HepG2 (cell line): ENCODE results near the gene MBNL3. TPM values are rescaled to one million over a fixed set of nuclear protein-coding genes. Genes with fewer than 3 reads are reported as not detected.

Source experiments
- ATAC-seq: fragments of 200-7000 bp; cut with Tn5 transposase; 3 replicates; pipeline ENCODE4 v1.9.1; 2020; ENCODE audit warnings: mild to moderate bottlenecking, moderate library complexity
- BruUV-seq: library from RNA; stranded (reverse); fragments of 400-500 nt; replicated peaks from 2 replicates; lab custom pipeline; 2021; lab: Mats Ljungman, UMichigan
- CTCF ChIA-PET: fragments of 300-600 bp; formaldehyde crosslinking; extraction: SDS; loops from one replicate; lab custom pipeline; 2021; ENCODE audit warnings: low total read pairs, inconsistent platforms, low intra/inter-chr PET ratio; lab: Yijun Ruan, JAX
- POLR2A ChIA-PET: fragments of 350-600 bp; sonication (Branson Sonifier 250); formaldehyde crosslinking; loops from one replicate; lab custom pipeline; 2020; ENCODE audit warnings: antibody characterized with exemption, inconsistent platforms; lab: Yijun Ruan, JAX
- DNase-seq: peaks from one replicate; pipeline ENCODE4 v3.0.0-alpha.2; 2015; ENCODE audit warnings: low spot score
- FAIRE-seq: peaks from 3 replicates; lab custom pipeline; 2011; peaks lifted over from hg19 to GRCh38; lab: Jason Lieb, UNC
- H2AFZ ChIP-seq: one replicate; pipeline ENCODE4 v1.6.1; 2011; ENCODE audit warnings: low read length, inconsistent platforms
- H3K27ac ChIP-seq: fragments of 300-600 bp; 3 replicates; pipeline ENCODE4 v1.8.0; 2011; ENCODE audit warnings: mixed run types, mild to moderate bottlenecking, mixed read lengths, low read length, inconsistent platforms; ENCODE audit not compliant: insufficient read depth; ENCODE audit errors: extremely low read length
- H3K27me3 ChIP-seq, 2 experiments: fragments of 200-600 bp in 1 of 2; 2 replicates in 1 of 2; 3 replicates in 1 of 2; pipeline versions ENCODE4 v1.6.0 to v1.8.0; 2011; ENCODE audit warnings: low read length in 2 of 2, mild to moderate bottlenecking in 2 of 2, moderate library complexity in 2 of 2, inconsistent platforms in 1 of 2; ENCODE audit not compliant: insufficient read depth in 2 of 2, control insufficient read depth in 1 of 2
- H3K36me3 ChIP-seq, 2 experiments: fragments of 200-600 bp in 1 of 2; replicated peaks in 1 of 2; 2 replicates in 1 of 2; 3 replicates in 1 of 2; pipeline versions ENCODE4 v1.5.1 to v1.8.0; 2011; ENCODE audit warnings: low read length in 2 of 2, inconsistent platforms in 1 of 2; ENCODE audit not compliant: insufficient read depth in 2 of 2, control insufficient read depth in 1 of 2
- H3K4me1 ChIP-seq: 2 replicates; pipeline ENCODE4 v1.5.1; 2012; ENCODE audit warnings: low read length, inconsistent platforms; ENCODE audit not compliant: insufficient read depth
- H3K4me2 ChIP-seq: 2 replicates; pipeline ENCODE4 v1.6.0; 2011; ENCODE audit warnings: low read depth, low read length, inconsistent platforms
- H3K4me3 ChIP-seq, 3 experiments: fragments of 200-600 bp in 1 of 3; sonication (generic), shearing (Covaris generic) in 1 of 3; replicated peaks in 1 of 3; 2 replicates each; pipeline ENCODE4 v1.5.1; 2011 to 2016; ENCODE audit warnings: low read length in 3 of 3, inconsistent platforms in 2 of 3, low read depth in 2 of 3, mild to moderate bottlenecking in 2 of 3, control low read depth in 1 of 3, mixed read lengths in 1 of 3; ENCODE audit not compliant: insufficient read depth in 1 of 3
- H3K79me2 ChIP-seq: one replicate; pipeline ENCODE4 v1.6.1; 2011; ENCODE audit warnings: low read length, inconsistent platforms; ENCODE audit not compliant: insufficient read depth
- H3K9ac ChIP-seq: 2 replicates; pipeline ENCODE4 v1.6.0; 2011; ENCODE audit warnings: mild to moderate bottlenecking, low read depth, low read length, inconsistent platforms; ENCODE audit not compliant: insufficient read depth
- H3K9me3 ChIP-seq: 2 replicates; pipeline ENCODE4 v1.5.1; 2012; ENCODE audit warnings: mild to moderate bottlenecking, low read length
- H4K20me1 ChIP-seq: 2 replicates; pipeline ENCODE4 v1.6.0; 2011; ENCODE audit warnings: inconsistent platforms, mild to moderate bottlenecking, low read length, moderate library complexity; ENCODE audit not compliant: insufficient read depth
- ARID3A ChIP-seq: IDR thresholded peaks from 2 replicates; pipeline ENCODE4 v1.6.1; 2012; ENCODE audit warnings: low read depth, low read length, improper control_type of control experiment
- ATF3 ChIP-seq: sonication (generic); formaldehyde crosslinking; IDR thresholded peaks from 2 replicates; pipeline ENCODE4 v1.4.0; 2020; ENCODE audit warnings: missing genetic modification reagents
- ELF3 ChIP-seq: IDR thresholded peaks from 2 replicates; pipeline ENCODE4 v1.6.1; 2016; ENCODE audit warnings: missing genetic modification reagents, missing compliant biosample characterization
- FOXA3 ChIP-seq: IDR thresholded peaks from 2 replicates; pipeline ENCODE4 v1.6.1; 2016; ENCODE audit warnings: missing genetic modification reagents, missing compliant biosample characterization
- FOXP1 ChIP-seq, 2 experiments: fragments of 450-650 bp in 1 of 2; IDR thresholded peaks; 2 replicates each; pipeline ENCODE4 v1.6.1; 2017 to 2018; ENCODE audit warnings: antibody characterized with exemption in 1 of 2
- FOXP4 ChIP-seq: sonication (generic); formaldehyde crosslinking; IDR thresholded peaks from 2 replicates; pipeline ENCODE4 v1.4.0; 2020; ENCODE audit warnings: missing genetic modification reagents
- GPBP1L1 ChIP-seq: sonication (generic); formaldehyde crosslinking; IDR thresholded peaks from 2 replicates; pipeline ENCODE4 v1.5.0; 2020; ENCODE audit warnings: mild to moderate bottlenecking, missing genetic modification reagents
- HNF4A ChIP-seq: sonication (generic); formaldehyde crosslinking; IDR thresholded peaks from 2 replicates; pipeline ENCODE4 v1.4.0; 2020; ENCODE audit warnings: missing genetic modification reagents
- IRF2 ChIP-seq: IDR thresholded peaks from 2 replicates; pipeline ENCODE4 v1.6.1; 2018; ENCODE audit warnings: missing genetic modification reagents, missing compliant biosample characterization
- JUND ChIP-seq: sonication (generic); formaldehyde crosslinking; IDR thresholded peaks from 2 replicates; pipeline ENCODE4 v1.8.0; 2022; ENCODE audit warnings: mild to moderate bottlenecking, missing genetic modification reagents
- NCOR1 ChIP-seq: fragments of 200-600 bp; sonication (generic); IDR thresholded peaks from 2 replicates; pipeline ENCODE4 v1.7.0; 2017; ENCODE audit warnings: antibody characterized with exemption, low read length, borderline replicate concordance
- SIX1 ChIP-seq: sonication (generic); formaldehyde crosslinking; IDR thresholded peaks from 2 replicates; pipeline ENCODE4 v1.4.0; 2020; ENCODE audit warnings: missing genetic modification reagents, borderline replicate concordance
- TCF7 ChIP-seq: sonication (generic); IDR thresholded peaks from 2 replicates; pipeline ENCODE4 v1.6.1; 2016; ENCODE audit warnings: antibody characterized with exemption, low read depth
- ZNF281 ChIP-seq: sonication (generic); formaldehyde crosslinking; IDR thresholded peaks from 2 replicates; pipeline ENCODE4 v1.4.0; 2020; ENCODE audit warnings: missing genetic modification reagents, borderline replicate concordance
- ZNF354B ChIP-seq: sonication (generic); formaldehyde crosslinking; IDR thresholded peaks from 2 replicates; pipeline ENCODE4 v1.8.0; 2022; ENCODE audit warnings: mild to moderate bottlenecking, missing genetic modification reagents
- ZNF550 ChIP-seq: sonication (generic); formaldehyde crosslinking; IDR thresholded peaks from 2 replicates; pipeline ENCODE4 v1.4.0; 2020; ENCODE audit warnings: mild to moderate bottlenecking, missing genetic modification reagents, borderline replicate concordance
- WGBS: methylation state at CpG from one replicate; pipeline ENCODE4 v1.1.6; 2017; ENCODE audit warnings: low lambda C conversion rate; 5-methylcytosine and 5-hydroxymethylcytosine counted together
- in situ Hi-C: cut with HindIII; loops from 2 replicates; pipeline ENCODE4 v1.10.0; 2017; ENCODE audit warnings: low pct_unique_long_range_greater_than_20kb; ENCODE audit not compliant: extremely low pct_ligation_motif_present
- intact Hi-C: fragments of 100-400 bp; cut with micrococcal nuclease; formaldehyde crosslinking; loops from one replicate; pipeline ENCODE4 v1.10.0; 2022; ENCODE audit not compliant: unreplicated experiment
- polyA plus RNA-seq, 8 experiments: library from polyadenylated mRNA; depleted of rRNA in 3 of 8; stranded (reverse) in 7 of 8; unstranded in 1 of 8; fragments of >200 nt; fragmentation: Illumina TruSeq in 4 of 8; extraction: Trizol in 4 of 8; gene quantifications; 2 replicates each; pipeline versions ENCODE4 v1.2.1 to v1.2.3, GENCODE V29; 2011 to 2016; ENCODE audit warnings: low read depth in 4 of 8, missing spikeins in 1 of 8, mixed read lengths in 1 of 8; ENCODE audit not compliant: insufficient read depth in 1 of 8
- total RNA-seq, 5 experiments: library from RNA; depleted of rRNA; stranded (reverse); fragments of >200 nt; fragmentation: Illumina TruSeq; extraction: Trizol; gene quantifications; 2 replicates each; pipeline ENCODE4 v1.2.3, GENCODE V29; 2016; ENCODE audit warnings: low read depth in 1 of 5

Gene MBNL3
- total and polyA plus RNA-seq, 2 of the 13 experiments (the other 11 are each of a cell fraction or from before 2014, with no cell fraction given), result 155 to 257 TPM

- DNase-seq (peak; percentile 87), ATAC-seq (peak; percentile 79), FAIRE-seq (peak; percentile 76)
- Histone ChIP-seq H3K4me3 (peak overlapping the region in 1 of 3 experiments; percentile 23; a peak in 1 of 6 replicates), H3K4me2 (peak overlapping the region; percentile 49), H3K36me3 (no peaks in the 10 kb centered on the region), H3K79me2 (no peaks in the 10 kb centered on the region), H3K4me1 (peaks cover 37% of the 10 kb centered on the region), H3K27ac (peak overlapping the region; percentile 58), H3K9ac (no peak overlapping the region), H3K27me3 (no peaks in the 10 kb centered on the region), H2AFZ (no peak overlapping the region), H3K9me3 (no peaks in the 10 kb centered on the region), H4K20me1 (no peaks in the 10 kb centered on the region)
- in situ Hi-C loops, result no loop called here
- BruUV-seq, result no TSS peak
- ChIA-PET POLR2A (interaction anchor here (1.0 to 1.6 kb wide), 5 partner anchors 10 to 57 kb away, joined by 3 to 5 read pairs (median 4); no protein-coding TSS in a partner anchor), CTCF (no interaction called here)
- whole genome bisulfite sequencing, result 0% methylated on average over 1 of the region's 1 CpG
- intact Hi-C loops, result loop anchor here (1.0 kb wide), 1 partner anchor 57 kb away; no protein-coding TSS in a partner anchor
- TF ChIP-seq NCOR1, result peak; percentile 35; the same call in 1 of the 2 replicates
- peak; percentile 26; the same call in 1 of the 2 replicates for TF ChIP-seq ELF3 (CRISPR knock-in tag)
- 0 out of 2 replicates have a peak, but pooled peaks have one; percentile 23 for TF ChIP-seq FOXP4 (CRISPR knock-in tag)
- peak; percentile 59; the same call in 1 of the 2 replicates for TF ChIP-seq FOXA3 (CRISPR knock-in tag)
- peak; percentile 83; the same call in 1 of the 2 replicates for TF ChIP-seq ZNF281 (CRISPR knock-in tag)
- TF ChIP-seq SIX1, result no peak
- TF ChIP-seq HNF4A (CRISPR knock-in tag), result 0 out of 2 replicates have a peak, but pooled peaks have one; percentile 4
- TF ChIP-seq GPBP1L1 (CRISPR knock-in tag), result no peak
- TF ChIP-seq FOXP1 (IDR thresholded peaks at IDR 0.05), result no peak
- TF ChIP-seq FOXP1 (CRISPR knock-in tag; IDR thresholded peaks at IDR 0.05), result 0 out of 2 replicates have a peak, but pooled peaks have one; percentile 19
- peak; percentile 39; the same call in 1 of the 2 replicates for TF ChIP-seq TCF7
- no peak for TF ChIP-seq ZNF550
- TF ChIP-seq JUND, result peak; percentile 80
- TF ChIP-seq IRF2 (CRISPR knock-in tag), result 0 out of 2 replicates have a peak, but pooled peaks have one; percentile 17
- peak; percentile 69 for TF ChIP-seq ARID3A
- TF ChIP-seq ZNF354B (CRISPR knock-in tag), result no peak
- TF ChIP-seq ATF3 (CRISPR knock-in tag), result 0 out of 2 replicates have a peak, but pooled peaks have one; percentile 50
These were observed 44.1 kb upstream of the MBNL3 start for GRCh38 chrX:132532913-132533312.
